ENCODE results near the gene GPR156. TPM values are rescaled to one million over a fixed set of nuclear protein-coding genes. Genes with fewer than 3 reads are reported as not detected.

Gene GPR156
- total and polyA plus RNA-seq, 12 donors: 0.04 to 0.23 (median 0.07) TPM; not detected in 7

DNA sequence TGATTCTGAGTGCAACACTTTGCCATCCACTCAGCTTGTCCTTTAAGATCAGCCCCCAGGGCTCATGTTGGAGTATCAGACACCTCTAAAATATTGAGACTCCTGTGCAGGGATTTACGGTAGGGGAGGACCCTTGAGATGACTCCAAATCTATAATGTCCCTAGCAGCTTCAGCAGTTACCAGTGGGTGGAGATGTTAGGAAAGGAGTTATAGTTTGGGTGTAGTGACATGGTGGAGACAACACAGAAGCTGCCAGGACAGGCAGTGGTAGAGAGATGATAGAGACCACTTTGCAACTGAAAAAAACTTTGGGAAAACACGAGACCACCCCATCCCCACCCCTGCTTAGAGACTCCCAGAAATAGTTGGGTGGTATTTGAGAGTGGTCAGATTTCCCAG is 147.5 kb downstream of the GPR156 start:
- Histone ChIP-seq H3K36me3 (no peaks in the 10 kb centered on the region), H3K4me1 (no peaks in the 10 kb centered on the region), H3K9me3 (no peaks in the 10 kb centered on the region), H3K4me3 (no peak overlapping the region), H3K27ac (no peak overlapping the region), H3K27me3 (no peaks in the 10 kb centered on the region)
- TF ChIP-seq, protein P1, sequence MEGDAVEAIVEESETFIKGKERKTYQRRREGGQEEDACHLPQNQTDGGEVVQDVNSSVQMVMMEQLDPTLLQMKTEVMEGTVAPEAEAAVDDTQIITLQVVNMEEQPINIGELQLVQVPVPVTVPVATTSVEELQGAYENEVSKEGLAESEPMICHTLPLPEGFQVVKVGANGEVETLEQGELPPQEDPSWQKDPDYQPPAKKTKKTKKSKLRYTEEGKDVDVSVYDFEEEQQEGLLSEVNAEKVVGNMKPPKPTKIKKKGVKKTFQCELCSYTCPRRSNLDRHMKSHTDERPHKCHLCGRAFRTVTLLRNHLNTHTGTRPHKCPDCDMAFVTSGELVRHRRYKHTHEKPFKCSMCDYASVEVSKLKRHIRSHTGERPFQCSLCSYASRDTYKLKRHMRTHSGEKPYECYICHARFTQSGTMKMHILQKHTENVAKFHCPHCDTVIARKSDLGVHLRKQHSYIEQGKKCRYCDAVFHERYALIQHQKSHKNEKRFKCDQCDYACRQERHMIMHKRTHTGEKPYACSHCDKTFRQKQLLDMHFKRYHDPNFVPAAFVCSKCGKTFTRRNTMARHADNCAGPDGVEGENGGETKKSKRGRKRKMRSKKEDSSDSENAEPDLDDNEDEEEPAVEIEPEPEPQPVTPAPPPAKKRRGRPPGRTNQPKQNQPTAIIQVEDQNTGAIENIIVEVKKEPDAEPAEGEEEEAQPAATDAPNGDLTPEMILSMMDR (IDR thresholded peaks at IDR 0.05): no peak
- WGBS, 2 donors: 52 to 61% methylated on average over 2 of the region's 2 CpGs
- intact Hi-C loops (cut with DNase I): no loop called here
- ATAC-seq: no peak
- no peak for DNase-seq

DNA sequence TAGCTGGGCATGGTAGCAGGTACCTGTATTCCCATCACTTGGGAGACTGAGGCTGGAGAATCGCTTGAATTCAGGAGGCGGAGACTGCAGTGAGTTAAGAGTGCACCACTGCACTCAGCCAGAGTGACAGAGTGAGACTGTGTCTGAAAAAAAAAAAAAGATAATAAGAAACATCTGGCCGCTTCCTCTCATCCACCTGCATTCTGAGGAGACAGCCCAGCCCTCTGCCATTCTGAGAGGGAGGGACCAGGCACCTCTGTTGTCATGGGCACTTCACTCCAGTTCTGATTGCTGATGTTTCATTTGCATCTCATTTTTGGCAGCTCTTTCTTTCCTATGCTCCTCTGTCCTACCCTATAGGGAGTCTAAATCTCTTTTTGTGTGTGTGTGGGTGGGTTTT is 154.4 kb downstream of the GPR156 start:
- H3K4me1 ChIP-seq: no peaks in the 10 kb centered on the region
- H3K36me3 ChIP-seq: no peaks in the 10 kb centered on the region
- TF ChIP-seq, protein P1 (IDR thresholded peaks at IDR 0.05): no peak
- ATAC-seq (no peak), DNase-seq (no peak)
- no peak overlapping the region for H3K27ac ChIP-seq
- 83 to 90% methylated on average over 3 of the region's 3 CpGs for WGBS, 2 donors
- no peak overlapping the region for H3K4me3 ChIP-seq
- H3K9me3 ChIP-seq: no peaks in the 10 kb centered on the region
- H3K27me3 ChIP-seq: no peaks in the 10 kb centered on the region
- intact Hi-C loops (cut with DNase I): no loop called here

DNA sequence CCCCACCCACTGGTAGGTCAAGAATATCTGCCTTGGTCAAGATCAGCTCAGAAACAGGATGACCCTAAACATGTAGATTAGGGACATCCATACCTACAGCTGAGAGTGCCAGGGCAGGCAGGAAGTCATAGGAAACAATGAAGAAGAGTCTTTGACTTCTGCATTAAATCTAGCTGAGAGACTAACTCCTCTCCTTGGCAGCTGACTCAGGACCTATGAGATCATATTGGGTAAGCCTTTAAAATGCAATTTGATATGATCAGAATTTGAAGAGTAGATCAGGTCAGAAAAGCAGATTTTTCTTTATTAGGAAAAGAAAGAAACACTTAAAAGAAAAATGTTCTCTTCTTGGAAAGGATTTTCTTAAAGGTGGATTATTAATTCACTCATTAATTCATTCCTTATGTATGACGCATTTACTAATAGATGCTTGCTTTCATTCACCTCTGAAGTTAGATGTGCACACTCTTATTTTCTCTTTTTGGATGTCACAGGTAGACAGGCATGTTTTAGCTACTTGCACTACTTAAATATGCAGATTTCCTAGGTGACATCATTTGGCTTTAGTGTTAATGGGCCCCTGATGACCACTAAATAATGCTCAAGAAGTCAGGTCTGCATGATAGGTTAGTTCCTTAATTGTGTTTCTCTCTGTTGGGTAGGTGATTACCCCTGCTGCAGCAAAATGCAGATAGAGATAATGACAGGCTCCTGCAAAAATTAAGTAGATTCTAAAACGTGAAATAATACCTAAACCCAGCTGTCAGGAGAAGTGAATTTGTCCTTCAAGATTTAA is 155.1 kb downstream of the GPR156 start:
- Histone ChIP-seq H3K4me1 (no peaks in the 10 kb centered on the region), H3K4me3 (no peak overlapping the region), H3K36me3 (no peaks in the 10 kb centered on the region), H3K9me3 (no peaks in the 10 kb centered on the region), H3K27me3 (no peaks in the 10 kb centered on the region), H3K27ac (no peak overlapping the region)
- ATAC-seq (no peak), DNase-seq (no peak)
- TF ChIP-seq, protein P1 (IDR thresholded peaks at IDR 0.05): no peak
- WGBS, 2 donors: 88 to 92% methylated on average over 2 of the region's 2 CpGs
- intact Hi-C loops (cut with DNase I): no loop called here

DNA sequence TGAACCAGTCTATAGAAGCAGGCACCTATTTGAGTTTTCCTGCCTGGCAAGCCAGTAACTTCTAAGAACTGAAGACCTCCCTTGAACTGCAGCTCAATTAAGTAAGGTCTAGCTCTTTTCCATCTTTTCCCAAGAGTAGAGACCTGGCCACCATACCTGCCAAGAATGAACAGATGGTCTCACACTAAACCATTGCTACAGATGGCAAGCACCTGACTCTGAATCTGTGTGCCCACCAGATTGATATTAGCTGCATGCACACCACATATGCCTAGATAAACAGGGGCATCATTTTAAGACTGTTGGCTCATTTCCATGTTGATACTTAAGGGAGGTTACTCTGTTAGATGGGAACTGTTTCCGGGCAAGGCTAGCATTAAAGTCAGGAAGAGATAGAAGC is 156.0 kb downstream of the GPR156 start:
- WGBS, 2 donors: 91 to 95% methylated on average over 1 of the region's 1 CpG
- no peaks in the 10 kb centered on the region for H3K4me1 ChIP-seq
- no peak overlapping the region for H3K4me3 ChIP-seq
- intact Hi-C loops (cut with DNase I): no loop called here
- no peaks in the 10 kb centered on the region for H3K27me3 ChIP-seq
- H3K9me3 ChIP-seq: no peaks in the 10 kb centered on the region
- no peak for ATAC-seq
- TF ChIP-seq, protein P1 (IDR thresholded peaks at IDR 0.05): no peak
- no peak for DNase-seq
- H3K27ac ChIP-seq: no peak overlapping the region
- no peaks in the 10 kb centered on the region for H3K36me3 ChIP-seq

Measured in heart right ventricle (tissue), 16 donors.